HG03066 (cell line): ENCODE data around the gene EFCAB6.

Experiments used
- ATAC-seq: cut with Tn5 transposase; IDR thresholded peaks from one replicate; pipeline ENCODE4 v1.9.1; 2021; ENCODE audit warnings: low read depth; ENCODE audit not compliant: unreplicated experiment

EFCAB6 gene

DNA sequence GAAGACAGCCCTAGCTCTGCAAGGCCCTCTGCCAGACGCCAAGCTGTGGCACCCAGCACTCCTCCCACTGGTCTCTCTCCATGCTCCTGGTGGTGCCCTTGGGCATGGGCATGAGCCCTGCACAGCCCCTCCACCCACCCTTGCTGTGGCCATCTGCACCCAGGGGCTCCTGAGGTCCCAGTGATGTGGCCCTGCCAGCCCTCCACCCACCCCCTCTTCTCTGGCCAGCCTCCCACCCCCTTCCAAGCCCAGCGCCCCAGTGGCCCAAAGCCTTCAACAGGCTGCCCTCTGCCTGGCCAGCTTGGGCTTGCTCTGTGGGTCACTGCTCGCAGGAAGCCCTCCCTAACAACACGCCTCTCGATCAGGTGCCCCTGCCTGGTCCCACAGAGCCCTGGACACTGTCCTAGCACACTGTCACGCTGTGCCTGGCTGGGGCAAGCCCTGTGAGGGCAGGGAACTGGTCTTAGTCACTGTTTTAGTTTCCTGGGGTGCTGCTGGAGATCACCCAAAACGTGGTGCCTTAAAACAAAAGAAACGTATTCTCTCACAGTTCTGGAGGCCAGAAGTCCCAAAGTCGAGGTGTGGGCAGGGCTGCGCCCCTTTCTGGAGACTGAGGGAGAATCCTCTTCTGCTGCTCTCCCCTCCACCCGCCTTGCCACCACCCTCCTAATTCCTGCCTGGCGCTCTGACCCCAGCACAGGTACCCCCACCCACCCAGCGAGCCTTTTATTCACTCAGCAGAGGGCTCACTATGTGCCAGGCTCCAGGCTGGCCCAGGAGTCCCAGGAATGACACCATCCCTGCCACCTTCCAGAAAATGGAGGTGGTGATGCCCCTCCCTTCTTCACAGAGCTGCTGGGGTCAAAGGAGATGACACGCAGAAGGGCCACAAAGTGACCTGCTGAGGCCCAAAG, 35.5 kb upstream of the EFCAB6 start:
- no peak for ATAC-seq

DNA sequence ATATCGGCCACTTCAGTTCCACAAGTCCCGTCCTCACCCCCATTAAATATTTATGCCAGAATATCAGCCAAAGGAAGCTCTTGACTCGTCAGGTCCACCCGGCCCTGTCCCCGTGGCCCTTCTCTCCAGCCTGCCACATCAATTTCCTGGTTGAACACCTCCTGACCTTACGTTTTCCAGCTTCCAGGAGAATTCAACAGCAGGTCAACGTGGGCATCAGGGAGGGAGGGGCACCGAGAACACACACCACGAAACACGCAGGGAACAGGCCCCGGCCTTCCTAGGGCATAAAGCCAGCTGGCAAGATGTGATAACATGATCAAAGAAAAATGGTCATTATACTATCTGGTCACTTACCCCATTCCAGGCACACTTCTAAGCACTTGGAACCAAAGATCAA, 34.9 kb upstream of the EFCAB6 start:
- no peak for ATAC-seq

DNA sequence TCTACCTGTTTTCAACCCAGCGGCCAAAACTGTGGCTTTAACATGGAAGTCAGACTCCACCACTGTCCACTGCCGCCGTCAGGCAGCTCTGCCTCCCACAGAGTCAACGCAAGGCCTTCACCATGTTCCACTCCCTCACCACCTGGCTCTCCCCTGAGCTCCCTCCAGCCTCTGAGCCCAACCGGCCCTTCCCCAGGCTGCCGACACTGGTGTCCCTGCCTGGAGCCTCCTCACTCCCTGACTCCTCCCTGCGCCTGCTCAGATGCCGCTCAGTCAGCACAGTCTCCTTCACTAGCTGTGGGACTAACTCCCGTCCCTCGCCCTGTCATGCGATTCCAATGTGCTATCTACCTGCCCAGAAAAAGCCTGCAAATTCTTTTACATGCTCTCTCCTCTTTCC, 33.9 kb upstream of the EFCAB6 start:
- no peak for ATAC-seq

DNA sequence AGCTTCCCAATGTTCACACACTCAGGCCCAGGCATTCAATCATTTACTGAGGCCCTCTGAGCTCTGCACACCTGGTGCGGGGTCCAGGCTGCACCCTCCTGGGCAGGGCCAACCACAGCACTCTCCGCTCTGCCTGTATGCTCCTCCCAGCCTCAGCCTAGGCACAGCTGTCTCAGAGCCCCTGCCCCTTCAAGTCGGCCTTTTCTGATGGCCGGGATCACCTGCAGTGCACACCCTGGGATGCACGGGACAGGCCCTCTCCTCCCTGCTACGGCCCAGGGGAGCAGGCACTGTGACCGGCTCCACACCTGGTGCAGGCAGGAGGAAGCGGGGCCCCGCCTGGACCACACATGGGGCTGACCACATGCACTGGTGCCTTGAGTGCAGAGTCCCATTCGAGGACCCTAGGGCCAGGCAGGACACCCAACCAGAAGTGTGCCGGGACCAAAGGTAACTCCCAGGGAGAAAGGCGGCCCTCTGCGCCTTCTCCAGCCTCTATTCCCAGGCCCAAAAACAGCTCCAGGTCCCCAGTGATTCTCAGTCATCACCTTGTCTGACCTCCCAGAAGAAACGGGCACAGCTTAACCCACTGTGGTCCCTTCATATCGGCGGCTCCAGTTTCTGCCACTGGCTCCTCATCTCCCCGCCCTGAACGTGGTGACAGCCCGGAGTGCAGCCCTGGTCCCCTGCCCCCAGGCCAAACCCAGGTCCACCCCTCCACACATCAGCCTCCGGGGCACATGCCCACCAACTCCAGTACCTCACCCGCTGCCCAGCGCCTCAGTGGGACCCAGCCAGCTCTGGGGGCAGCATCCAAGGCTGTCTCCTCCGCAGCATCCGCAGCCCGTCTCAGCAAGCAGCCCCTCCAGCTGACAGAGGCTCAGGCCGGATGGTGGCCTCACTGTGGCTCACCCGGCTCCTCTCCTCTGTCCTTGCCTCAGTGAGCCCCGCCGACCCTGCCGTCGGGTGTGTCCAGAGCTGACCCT, 32.7 kb upstream of the EFCAB6 start:
- no peak for ATAC-seq

DNA sequence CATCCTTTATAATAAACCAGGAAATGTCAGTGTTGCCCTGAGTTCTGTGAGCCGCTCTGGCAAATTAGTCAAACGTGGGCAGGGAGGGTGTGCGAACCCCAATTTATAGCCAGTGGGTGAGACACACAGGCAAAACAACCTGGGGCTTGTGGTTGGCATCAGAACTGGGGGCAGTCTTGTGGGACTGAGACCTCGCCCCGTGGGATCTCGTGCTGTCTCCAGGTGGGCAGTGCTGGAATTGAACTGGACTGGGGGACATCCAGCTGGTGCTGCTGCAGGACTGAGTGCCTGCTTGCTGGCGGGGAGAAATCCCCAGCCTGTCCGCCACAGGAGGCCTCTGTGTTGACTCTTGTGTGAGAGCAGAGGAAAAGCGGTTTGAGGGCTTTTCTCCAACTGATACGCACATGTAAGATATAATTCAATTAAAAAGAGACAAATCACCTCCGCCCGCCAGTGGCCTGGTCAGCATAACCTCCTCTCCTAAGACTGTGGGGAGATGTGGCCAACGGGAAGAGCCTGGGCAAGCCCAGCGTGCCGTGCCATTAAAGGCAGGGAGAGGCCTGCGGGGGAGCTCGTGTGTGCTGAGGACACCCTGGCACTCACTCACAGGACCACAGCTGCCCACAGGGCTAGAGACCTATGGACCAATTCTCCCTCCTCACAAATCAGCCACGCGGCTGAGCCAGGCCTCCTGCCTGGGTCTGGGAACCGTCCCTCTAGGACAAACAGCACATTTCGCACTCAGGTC, 31.9 kb upstream of the EFCAB6 start:
- no peak for ATAC-seq

DNA sequence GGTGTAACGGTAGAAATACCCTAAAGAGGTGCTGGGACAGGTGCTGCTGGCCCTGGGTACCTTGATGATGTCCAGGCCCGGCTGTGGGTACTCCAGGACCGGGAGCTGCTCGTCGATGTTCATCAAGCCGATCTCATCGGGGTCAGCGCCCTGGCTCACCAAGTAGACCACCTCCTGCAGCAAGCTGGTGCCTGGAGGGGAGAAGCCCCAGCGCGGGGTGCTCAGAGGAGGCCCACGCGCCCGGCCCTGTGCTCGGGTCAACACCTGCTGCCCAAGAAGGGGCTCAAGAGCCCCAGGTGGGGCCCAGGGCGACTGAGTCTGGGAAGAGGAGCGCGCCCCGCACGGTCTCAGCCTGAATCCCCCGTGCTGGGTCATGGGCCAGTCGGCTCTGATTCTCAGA, 29.6 kb upstream of the EFCAB6 start:
- ATAC-seq: no peak

DNA sequence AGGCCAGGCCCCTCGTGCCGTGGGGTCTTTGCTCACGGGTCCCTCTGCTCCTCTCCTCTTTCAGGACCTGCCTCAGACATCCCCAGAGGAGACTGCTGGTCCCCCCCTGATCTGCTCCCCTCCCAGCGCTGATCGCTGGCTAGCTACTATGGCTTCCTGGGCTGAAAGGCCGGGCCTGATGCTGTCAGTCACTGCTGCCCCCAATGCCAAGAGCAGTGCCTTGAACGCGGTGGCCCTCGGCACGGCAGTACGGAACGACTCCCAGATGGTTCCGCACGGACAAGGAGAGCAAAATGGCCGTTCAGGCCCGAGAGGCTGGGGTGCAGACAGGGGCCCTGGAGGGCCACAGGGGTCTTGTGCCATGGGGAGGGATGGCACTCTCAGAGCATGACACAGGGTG, 28.7 kb upstream of the EFCAB6 start:
- no peak for ATAC-seq

DNA sequence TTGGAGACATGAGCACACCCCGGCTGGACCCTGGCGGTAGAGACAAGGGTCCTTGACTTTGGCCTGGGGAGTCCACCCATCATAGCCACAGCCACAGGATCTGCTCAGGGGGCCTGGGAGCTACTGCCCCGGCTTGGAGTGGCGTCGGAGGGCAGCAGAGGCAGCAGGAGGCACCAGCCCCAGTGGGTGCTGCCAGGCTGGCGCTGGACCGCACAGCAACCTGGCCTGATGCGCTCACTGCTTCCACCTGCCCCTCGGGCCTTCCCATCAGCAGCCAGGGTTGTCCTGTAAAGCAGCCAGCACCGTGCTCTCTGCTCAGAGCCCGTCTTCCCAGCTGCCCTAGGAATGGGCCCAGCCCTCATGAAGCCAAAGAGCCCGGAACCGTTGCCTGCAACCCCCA, 28.3 kb upstream of the EFCAB6 start:
- no peak for ATAC-seq

DNA sequence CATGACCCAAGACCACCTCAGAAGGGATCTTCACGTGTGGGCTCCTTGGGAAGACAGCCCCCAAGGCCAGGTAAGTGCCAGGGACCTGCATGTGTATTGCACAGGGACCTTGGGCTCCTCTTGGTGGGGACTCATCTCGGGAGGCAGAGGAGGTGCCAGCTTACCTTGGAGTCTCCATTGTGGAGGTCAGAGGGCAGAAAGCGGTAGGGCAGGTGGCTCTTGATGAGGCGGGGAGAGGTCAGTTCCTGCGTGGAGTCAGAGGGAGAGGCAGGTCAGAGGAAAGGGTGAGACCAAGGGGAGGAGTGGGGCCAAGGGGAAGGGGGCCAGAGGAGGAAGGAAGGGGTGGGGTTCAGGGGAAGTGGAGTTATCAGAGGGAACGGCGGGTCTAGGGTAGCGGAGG, 27.7 kb upstream of the EFCAB6 start:
- no peak for ATAC-seq

DNA sequence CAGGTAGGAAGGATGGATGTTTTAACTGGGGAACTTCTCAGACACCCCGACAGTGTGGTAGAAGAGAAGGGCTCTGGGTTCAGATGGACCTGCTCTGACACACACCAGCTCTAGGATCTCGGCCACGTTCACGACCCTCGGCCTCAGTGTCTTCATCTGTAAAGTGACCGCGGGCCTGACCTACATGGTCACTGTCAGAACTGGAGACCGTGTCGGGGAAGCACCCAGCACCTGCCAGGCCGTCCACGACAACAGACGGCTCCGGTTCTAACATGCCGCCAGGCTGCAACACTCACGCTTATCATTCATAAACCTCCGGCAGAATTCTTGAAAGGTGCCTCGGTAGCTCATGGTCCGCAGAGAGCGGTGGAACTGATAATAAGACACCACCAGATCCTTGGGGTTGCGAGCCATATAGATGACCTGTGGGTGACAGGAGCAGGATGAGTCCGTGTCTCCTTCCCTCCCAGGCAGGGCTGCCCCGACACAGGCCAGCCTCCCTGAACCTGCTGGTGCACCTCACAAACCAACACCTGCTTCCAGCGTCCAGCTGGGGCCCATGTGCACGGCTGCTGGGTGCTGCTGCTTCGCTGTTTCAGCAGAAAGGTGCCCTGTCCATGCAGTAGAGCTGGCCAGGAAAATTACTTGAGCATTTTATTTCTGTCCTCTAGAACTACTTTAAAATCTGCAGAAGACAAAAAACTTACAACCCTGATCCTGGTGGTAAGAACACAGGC, 26.6 kb upstream of the EFCAB6 start:
- ATAC-seq: no peak

DNA sequence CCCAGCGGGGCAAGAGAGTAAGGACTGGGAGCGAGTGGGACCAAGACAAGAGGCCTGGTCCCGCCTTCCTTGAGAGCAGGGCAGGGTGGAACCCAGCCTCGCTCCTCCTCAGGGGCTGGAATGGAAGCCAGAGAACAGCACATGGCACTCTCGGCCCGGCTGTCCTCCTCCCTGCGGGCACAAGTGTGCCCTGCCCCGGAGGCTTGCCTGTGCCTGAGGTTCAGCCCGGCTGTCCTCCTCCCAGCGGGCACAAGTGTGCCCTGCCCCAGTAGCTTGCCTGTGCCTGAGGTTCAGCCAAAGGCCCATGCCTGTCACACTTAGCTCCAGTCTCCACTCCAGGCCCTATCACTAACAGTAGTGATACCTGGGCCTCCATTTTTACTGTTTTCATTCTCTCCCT, 26.1 kb upstream of the EFCAB6 start:
- ATAC-seq: no peak

DNA sequence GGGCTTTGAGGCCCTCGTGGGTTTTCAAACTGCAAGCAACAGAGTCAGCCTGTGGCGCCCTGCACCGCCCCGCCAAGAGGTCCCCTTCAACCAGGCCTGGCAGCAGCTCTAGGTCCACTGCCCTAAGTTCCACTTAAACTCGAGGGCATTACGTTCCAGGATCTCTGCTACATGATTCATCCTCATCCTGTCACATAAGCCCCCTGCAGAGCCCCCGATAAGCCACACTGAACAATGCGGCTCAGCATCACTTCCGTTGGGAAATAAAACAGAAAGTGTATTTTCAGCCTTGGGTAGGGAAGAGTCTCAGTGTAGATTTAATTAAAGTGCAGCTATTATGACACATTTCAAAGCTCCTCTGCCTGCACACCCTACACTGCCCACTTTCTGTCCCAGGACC, 25.6 kb upstream of the EFCAB6 start:
- no peak for ATAC-seq

DNA sequence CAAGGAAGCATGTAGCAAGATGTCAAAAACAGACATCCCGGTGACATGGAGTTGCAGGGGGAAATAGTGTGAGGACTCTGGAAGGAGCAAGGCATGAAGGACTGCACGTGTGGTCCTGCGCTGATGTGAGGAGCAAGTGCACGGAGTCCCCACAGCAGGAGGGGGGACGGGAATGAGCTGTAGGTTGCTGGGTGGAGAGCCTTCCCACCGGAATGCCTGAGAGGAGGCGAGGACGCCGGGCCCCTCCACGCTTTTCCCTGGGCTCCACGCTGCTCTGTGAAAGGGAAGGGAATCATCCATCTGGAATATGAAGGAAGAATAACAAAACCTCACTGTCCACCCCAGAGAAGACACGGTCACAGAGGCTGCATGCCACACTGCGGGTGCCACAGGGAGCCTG, 23.6 kb upstream of the EFCAB6 start:
- no peak for ATAC-seq

DNA sequence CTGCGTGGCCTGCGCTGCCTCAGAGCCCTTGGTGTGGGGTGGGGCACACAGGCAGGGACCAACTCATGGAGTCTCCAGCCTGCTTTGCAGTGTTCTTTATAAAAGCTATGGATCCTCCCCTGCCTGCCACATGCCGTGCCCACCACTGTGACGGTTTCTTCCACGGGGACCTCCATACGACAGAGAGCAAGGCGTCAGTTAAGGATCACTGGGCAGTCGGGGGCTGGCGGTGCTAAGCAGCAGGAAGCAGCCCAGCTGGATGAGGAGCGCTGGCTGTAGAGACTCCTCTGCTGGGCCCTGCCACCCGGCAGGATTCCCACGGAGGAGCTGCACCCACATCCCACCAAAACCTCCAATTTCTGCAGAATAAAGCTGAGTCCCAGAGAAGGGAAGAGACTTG, 23.1 kb upstream of the EFCAB6 start:
- no peak for ATAC-seq

DNA sequence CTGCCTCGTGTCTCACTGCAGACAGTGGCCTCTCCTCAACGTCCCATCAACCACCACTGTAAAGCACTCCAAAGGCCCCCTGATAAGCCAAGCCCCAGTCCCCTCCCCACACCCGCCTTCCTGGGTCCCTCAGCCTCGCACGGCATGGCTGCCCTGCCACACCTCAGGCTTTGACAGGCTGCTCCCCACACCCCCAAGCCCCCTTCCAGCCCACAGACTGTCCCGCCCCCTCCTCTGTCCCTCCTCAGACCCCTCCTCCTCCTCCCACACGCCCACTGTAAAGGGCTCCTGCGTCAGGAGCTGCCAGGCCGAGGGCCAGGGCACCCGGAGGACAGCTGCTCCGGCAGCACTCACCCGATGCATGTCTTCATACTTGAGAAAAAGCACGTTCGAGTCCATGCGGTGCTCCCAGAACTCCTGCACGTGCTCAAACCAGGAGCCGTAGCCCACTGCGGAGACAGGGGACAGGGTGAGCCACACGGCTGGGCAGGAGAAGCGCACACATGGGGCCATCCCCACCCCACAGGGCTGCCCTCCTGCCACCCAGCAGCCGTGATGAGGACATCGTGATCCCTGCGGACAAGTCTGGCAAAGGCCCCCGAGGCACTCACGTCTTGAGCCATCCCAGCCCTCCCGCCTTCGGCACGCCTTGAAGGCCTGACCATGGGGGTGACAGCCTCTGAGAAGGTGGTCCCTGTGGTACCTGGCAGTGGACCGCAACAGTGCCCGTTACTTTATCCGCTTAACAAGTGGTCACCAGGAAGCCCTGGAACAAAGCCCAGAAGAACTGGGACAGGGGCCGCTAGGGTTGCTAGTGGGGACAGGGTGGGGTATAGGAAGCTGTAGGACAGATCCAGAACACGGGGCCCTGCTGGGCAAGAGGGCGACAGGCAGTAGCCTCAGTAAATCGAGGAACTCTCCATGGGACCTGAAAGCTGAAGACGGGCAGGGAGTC, 21.5 kb upstream of the EFCAB6 start:
- ATAC-seq: no peak

DNA sequence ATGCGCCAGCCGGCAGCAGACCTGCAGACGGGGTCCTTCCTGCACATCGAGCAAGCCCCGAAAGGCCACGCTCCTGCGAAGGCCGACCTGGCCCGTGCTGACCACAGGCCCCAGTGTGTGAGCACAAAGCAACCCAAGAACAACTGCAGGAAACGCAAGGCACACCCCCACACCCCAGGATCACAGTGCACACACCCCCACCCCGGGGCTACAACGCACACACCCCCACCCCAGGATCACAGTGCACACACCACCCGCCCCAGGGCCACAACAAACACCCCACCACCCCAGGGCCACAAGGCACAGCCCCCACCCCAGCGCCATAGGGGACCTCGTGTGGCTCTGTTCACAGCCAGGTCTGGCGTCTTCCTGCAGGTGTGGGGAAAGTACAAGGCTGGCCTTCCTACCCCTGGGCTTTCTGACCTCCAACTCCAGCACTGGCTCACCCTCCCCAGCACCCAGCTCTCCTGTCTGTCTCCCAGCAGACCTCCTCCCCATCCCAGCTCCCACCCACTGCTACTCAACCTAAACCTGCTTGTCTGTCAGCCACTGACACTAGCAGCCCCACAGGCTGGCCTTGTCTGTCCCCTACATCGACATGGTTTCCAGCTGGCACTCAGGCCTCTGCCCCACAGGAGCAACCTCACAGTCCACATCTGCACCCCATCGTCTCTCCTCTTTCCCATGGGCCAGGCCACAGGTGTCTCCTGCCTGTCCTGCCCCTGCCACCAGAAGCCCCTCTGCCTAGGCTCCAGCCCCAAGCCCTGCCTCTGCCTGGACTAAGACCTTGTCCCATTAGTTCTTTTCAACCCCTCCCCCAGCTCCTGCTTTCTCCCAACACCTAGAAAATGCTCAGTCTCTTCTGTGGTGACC, 20.5 kb upstream of the EFCAB6 start:
- no peak for ATAC-seq

DNA sequence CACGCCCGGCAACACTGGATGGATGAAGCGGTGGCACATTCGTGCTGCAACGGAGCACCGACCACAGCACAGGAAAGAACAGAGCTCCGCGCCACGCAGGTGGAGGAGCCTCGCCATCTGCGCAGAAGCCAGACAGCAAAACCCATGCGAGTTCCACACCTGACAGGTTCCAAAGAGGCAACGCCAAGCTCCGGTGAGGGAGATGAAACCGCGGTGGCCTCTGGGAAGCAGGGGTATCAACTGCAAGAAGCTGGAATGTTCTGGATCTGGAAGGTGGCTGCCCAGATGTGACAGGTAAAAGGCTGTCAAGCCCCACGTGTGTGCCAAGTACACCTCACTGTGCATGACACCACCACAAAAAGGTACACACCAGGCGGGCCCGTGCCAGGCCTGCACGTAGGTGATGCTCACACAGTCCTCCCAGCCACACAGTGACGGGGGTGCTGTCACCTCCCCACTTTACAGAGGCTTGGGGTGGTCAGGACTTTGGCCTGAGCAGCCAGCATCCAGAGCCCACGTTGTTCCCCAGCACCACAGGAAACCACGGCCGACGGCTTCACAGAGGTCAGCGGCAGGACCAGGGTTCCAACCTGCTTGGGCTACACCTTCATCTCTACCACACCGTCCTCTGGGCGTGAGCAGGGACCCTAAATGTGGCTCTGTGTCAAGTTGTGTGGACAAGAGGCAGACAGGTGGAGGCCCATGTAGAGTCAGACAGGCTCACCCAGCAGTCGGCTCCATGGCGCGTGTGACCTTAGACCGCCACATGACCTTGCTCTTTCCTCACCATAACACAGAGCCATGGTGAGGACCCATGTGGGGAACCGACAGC, 19.7 kb upstream of the EFCAB6 start:
- ATAC-seq: no peak
